ENCODE measurements around the gene OPCML.

DNA sequence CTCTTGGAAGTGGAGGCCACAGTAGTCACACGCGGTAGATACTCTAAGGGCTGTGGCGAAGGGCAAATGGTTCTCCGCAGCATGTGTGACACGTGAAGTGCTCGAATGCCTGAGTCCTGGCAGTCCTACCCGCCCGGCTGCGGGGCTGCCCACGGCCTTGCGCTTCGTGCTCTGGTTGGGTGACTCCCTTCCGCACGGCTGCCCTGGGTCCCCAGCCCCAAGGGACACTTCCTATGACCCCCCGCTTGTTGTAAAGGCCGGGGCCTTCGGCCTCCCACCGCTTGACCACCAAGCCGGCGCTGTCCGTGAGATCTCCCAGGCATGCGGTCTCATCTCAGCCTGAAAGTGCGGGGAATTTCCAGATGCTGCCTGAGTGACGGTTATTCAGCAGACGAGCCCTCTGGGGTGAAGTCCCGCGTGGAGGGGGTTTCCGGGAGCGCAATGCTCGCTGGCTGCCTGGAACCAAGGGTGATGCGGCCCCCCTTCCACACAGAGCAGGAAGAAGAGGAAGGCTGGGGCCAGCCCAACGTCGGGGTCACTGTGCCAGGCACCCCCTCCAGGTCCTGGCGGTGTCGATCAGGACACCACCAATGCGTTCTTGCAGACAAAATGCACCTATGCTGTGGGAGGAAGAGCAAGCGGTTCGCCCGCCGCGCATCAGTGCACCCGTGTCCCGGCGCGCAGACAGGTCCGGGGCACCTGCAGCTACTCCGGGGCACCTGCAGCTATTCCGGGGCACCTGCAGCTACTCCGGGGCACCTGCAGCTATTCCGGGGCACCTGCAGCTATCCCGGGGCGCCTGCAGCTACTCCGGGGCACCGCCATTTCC, 171.2 kb downstream of the OPCML start:
- TF ChIP-seq, protein P1, sequence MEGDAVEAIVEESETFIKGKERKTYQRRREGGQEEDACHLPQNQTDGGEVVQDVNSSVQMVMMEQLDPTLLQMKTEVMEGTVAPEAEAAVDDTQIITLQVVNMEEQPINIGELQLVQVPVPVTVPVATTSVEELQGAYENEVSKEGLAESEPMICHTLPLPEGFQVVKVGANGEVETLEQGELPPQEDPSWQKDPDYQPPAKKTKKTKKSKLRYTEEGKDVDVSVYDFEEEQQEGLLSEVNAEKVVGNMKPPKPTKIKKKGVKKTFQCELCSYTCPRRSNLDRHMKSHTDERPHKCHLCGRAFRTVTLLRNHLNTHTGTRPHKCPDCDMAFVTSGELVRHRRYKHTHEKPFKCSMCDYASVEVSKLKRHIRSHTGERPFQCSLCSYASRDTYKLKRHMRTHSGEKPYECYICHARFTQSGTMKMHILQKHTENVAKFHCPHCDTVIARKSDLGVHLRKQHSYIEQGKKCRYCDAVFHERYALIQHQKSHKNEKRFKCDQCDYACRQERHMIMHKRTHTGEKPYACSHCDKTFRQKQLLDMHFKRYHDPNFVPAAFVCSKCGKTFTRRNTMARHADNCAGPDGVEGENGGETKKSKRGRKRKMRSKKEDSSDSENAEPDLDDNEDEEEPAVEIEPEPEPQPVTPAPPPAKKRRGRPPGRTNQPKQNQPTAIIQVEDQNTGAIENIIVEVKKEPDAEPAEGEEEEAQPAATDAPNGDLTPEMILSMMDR (conservative IDR thresholded peaks at IDR 0.05; ENCODE audit: low read depth in 2 of 2), result no peak
- TF ChIP-seq EZH2phosphoT487 (IDR thresholded peaks at IDR 0.05; ENCODE audit: unreplicated experiment) (no peak), EZH2 (IDR thresholded peaks at IDR 0.05; ENCODE audit: low read depth, unreplicated experiment) (no peak), POLR2AphosphoS5 (IDR thresholded peaks at IDR 0.05; ENCODE audit: low read depth) (no peak), STAT1 (IDR thresholded peaks at IDR 0.05; ENCODE audit: unreplicated experiment) (no peak), CREB1 (CRISPR knock-in tag; IDR thresholded peaks at IDR 0.05; ENCODE audit: low read depth) (no peak), JUNB (IDR thresholded peaks at IDR 0.05; ENCODE audit: unreplicated experiment) (no peak), ZNF114 (CRISPR knock-in tag; IDR thresholded peaks at IDR 0.05) (no peak)
- TF ChIP-seq, protein P2, sequence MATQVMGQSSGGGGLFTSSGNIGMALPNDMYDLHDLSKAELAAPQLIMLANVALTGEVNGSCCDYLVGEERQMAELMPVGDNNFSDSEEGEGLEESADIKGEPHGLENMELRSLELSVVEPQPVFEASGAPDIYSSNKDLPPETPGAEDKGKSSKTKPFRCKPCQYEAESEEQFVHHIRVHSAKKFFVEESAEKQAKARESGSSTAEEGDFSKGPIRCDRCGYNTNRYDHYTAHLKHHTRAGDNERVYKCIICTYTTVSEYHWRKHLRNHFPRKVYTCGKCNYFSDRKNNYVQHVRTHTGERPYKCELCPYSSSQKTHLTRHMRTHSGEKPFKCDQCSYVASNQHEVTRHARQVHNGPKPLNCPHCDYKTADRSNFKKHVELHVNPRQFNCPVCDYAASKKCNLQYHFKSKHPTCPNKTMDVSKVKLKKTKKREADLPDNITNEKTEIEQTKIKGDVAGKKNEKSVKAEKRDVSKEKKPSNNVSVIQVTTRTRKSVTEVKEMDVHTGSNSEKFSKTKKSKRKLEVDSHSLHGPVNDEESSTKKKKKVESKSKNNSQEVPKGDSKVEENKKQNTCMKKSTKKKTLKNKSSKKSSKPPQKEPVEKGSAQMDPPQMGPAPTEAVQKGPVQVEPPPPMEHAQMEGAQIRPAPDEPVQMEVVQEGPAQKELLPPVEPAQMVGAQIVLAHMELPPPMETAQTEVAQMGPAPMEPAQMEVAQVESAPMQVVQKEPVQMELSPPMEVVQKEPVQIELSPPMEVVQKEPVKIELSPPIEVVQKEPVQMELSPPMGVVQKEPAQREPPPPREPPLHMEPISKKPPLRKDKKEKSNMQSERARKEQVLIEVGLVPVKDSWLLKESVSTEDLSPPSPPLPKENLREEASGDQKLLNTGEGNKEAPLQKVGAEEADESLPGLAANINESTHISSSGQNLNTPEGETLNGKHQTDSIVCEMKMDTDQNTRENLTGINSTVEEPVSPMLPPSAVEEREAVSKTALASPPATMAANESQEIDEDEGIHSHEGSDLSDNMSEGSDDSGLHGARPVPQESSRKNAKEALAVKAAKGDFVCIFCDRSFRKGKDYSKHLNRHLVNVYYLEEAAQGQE (IDR thresholded peaks at IDR 0.05; ENCODE audit: unreplicated experiment), result no peak
- TF ChIP-seq, protein P3, sequence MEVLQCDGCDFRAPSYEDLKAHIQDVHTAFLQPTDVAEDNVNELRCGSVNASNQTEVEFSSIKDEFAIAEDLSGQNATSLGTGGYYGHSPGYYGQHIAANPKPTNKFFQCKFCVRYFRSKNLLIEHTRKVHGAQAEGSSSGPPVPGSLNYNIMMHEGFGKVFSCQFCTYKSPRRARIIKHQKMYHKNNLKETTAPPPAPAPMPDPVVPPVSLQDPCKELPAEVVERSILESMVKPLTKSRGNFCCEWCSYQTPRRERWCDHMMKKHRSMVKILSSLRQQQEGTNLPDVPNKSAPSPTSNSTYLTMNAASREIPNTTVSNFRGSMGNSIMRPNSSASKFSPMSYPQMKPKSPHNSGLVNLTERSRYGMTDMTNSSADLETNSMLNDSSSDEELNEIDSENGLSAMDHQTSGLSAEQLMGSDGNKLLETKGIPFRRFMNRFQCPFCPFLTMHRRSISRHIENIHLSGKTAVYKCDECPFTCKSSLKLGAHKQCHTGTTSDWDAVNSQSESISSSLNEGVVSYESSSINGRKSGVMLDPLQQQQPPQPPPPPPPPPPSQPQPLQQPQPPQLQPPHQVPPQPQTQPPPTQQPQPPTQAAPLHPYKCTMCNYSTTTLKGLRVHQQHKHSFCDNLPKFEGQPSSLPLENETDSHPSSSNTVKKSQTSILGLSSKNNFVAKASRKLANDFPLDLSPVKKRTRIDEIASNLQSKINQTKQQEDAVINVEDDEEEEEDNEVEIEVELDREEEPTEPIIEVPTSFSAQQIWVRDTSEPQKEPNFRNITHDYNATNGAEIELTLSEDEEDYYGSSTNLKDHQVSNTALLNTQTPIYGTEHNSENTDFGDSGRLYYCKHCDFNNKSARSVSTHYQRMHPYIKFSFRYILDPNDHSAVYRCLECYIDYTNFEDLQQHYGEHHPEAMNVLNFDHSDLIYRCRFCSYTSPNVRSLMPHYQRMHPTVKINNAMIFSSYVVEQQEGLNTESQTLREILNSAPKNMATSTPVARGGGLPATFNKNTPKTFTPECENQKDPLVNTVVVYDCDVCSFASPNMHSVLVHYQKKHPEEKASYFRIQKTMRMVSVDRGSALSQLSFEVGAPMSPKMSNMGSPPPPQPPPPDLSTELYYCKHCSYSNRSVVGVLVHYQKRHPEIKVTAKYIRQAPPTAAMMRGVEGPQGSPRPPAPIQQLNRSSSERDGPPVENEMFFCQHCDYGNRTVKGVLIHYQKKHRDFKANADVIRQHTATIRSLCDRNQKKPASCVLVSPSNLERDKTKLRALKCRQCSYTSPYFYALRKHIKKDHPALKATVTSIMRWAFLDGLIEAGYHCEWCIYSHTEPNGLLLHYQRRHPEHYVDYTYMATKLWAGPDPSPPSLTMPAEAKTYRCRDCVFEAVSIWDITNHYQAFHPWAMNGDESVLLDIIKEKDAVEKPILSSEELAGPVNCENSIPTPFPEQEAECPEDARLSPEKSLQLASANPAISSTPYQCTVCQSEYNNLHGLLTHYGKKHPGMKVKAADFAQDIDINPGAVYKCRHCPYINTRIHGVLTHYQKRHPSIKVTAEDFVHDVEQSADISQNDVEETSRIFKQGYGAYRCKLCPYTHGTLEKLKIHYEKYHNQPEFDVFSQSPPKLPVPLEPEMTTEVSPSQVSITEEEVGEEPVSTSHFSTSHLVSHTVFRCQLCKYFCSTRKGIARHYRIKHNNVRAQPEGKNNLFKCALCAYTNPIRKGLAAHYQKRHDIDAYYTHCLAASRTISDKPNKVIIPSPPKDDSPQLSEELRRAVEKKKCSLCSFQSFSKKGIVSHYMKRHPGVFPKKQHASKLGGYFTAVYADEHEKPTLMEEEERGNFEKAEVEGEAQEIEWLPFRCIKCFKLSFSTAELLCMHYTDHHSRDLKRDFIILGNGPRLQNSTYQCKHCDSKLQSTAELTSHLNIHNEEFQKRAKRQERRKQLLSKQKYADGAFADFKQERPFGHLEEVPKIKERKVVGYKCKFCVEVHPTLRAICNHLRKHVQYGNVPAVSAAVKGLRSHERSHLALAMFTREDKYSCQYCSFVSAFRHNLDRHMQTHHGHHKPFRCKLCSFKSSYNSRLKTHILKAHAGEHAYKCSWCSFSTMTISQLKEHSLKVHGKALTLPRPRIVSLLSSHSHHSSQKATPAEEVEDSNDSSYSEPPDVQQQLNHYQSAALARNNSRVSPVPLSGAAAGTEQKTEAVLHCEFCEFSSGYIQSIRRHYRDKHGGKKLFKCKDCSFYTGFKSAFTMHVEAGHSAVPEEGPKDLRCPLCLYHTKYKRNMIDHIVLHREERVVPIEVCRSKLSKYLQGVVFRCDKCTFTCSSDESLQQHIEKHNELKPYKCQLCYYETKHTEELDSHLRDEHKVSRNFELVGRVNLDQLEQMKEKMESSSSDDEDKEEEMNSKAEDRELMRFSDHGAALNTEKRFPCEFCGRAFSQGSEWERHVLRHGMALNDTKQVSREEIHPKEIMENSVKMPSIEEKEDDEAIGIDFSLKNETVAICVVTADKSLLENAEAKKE (CRISPR knock-in tag; IDR thresholded peaks at IDR 0.05), result no peak
- TF ChIP-seq, protein P4, sequence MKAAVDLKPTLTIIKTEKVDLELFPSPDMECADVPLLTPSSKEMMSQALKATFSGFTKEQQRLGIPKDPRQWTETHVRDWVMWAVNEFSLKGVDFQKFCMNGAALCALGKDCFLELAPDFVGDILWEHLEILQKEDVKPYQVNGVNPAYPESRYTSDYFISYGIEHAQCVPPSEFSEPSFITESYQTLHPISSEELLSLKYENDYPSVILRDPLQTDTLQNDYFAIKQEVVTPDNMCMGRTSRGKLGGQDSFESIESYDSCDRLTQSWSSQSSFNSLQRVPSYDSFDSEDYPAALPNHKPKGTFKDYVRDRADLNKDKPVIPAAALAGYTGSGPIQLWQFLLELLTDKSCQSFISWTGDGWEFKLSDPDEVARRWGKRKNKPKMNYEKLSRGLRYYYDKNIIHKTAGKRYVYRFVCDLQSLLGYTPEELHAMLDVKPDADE (IDR thresholded peaks at IDR 0.05), result no peak

All from GM23338 (cell line).